Heart right ventricle (tissue), 16 donors: ENCODE results near the gene PDLIM1. TPM values are rescaled to one million over a fixed set of nuclear protein-coding genes. Genes with fewer than 3 reads are reported as not detected.

ENCODE experiments used
- ATAC-seq, 8 donors: fragments of 200-7000 bp; cut with Tn5 transposase; one replicate each; pipeline ENCODE4 v1.9.1; 2020; ENCODE audit warnings: mild to moderate bottlenecking in 8 of 8, moderate library complexity in 8 of 8, moderate number of reproducible peaks in 1 of 8
- DNase-seq, 2 donors: peaks; one replicate each; pipeline ENCODE4 v3.0.0-alpha.2; 2020
- H3K27ac ChIP-seq, 10 donors: fragments of 200-600 bp; sonication (generic) in 2 of 10; one replicate each; pipeline versions ENCODE4 v1.5.0 to v1.8.0; 2020 to 2022; ENCODE audit warnings: mild to moderate bottlenecking in 3 of 10
- H3K27me3 ChIP-seq, 7 donors: fragments of 200-600 bp; one replicate each; pipeline ENCODE4 v1.8.0; 2021 to 2022; ENCODE audit warnings: mild to moderate bottlenecking in 2 of 7
- H3K36me3 ChIP-seq, 9 donors: fragments of 200-600 bp; sonication (generic) in 1 of 9; one replicate each; pipeline versions ENCODE4 v1.5.0 to v1.8.0; 2020 to 2022; ENCODE audit warnings: mild to moderate bottlenecking in 2 of 9
- H3K4me1 ChIP-seq, 9 donors: fragments of 200-600 bp; sonication (generic) in 1 of 9; one replicate each; pipeline versions ENCODE4 v1.5.0 to v1.8.0; 2020 to 2022; ENCODE audit warnings: mild to moderate bottlenecking in 4 of 9
- H3K4me3 ChIP-seq, 10 donors: fragments of 200-600 bp; sonication (generic) in 2 of 10; one replicate each; pipeline versions ENCODE4 v1.5.0 to v1.8.0; 2020 to 2022; ENCODE audit warnings: mild to moderate bottlenecking in 7 of 10, moderate library complexity in 2 of 10
- H3K9me3 ChIP-seq, 11 donors: fragments of 200-600 bp in 10 of 11; sonication (generic) in 2 of 11; one replicate each; pipeline versions ENCODE4 v1.5.0 to v1.8.0; 2013 to 2022; ENCODE audit warnings: mild to moderate bottlenecking in 2 of 11, control low read depth in 1 of 11, moderate library complexity in 1 of 11
- CTCF ChIP-seq, 9 donors: fragments of 200-600 bp; sonication (generic) in 2 of 9; IDR thresholded peaks; one replicate each; pipeline versions ENCODE4 v1.5.0 to v1.8.0; 2021 to 2022; ENCODE audit warnings: antibody characterized with exemption in 9 of 9, mild to moderate bottlenecking in 5 of 9, moderate library complexity in 1 of 9
- WGBS, 2 donors: extraction: QIAGEN DNeasy Blood & Tissue Kit; methylation state at CpG; one replicate each; pipeline ENCODE4 v1.1.7; 2013; ENCODE audit warnings: inconsistent platforms in 1 of 2; 5-methylcytosine and 5-hydroxymethylcytosine counted together
- intact Hi-C, 10 donors: fragments of 100-400 bp; cut with DNase I; formaldehyde crosslinking; loops; one replicate each; pipeline versions ENCODE4 v1.11.1 to v1.14.2; 2022
- polyA plus RNA-seq, 2 donors: library from polyadenylated mRNA; stranded (reverse); fragments of 200-250 nt; gene quantifications; one replicate each; pipeline ENCODE4 v1.2.3, GENCODE V29; 2013
- total RNA-seq, 10 donors: library from RNA; stranded (reverse); fragmentation: NEBNext Ultra II Directional in 3 of 10; extraction: Animal tissue kit (Norgen Biotek cat#: 25700) in 3 of 10; gene quantifications; one replicate each; pipeline versions ENCODE4 v1.2.1 to v1.2.4, GENCODE V29; 2021 to 2023
- donor health status: Arrhythmogenic right ventricular cardiomyopathy.
- donor health status: ischemic (EF 13 %, LVEDD 7.1; RV severe dilation, severe dysfunction).
- donor health status: healthy with polysubstance abuse.
- donor health status: DM: no; HTN: yes; CAD: no.
- donor health status: DM: no; HTN: no; CAD: no.
- donor health status: ischemic (EF 25% LVEDD 6.9; RV normal size, moderate dysfunction).
- donor health status: ischemic (EF 25% LVEDD 5.7; RV mildly dilated, moderate dysfunction).
- donor health status: healthy.
- donor health status: DM: yes; HTN: yes; CAD: no.
- donor health status: Ischemic cardiomyopathy.
- donor health status: ischemic (EF 35%, LVEDD 5.7; RV mildly dilated, moderate dysfunction).
- donor health status: nonischemic (EF 11% LVEDD 7.7; RV severe dilation, severe dysfunction).
- donor health status: DM: yes; HTN: yes; CAD: no.
- donor health status: PGD.
- donor health status: ischemic (EF 29% LVEDD 5.4; RV normal size, mild dysfunction).
- donor health status: nonischemic (EF 23%, LVEDD 6.1; RV moderate dilation, normal function).

Gene PDLIM1
- total and polyA plus RNA-seq, 12 donors, result 152 to 467 (median 322) TPM

- no peak for ATAC-seq
- no peak for TF ChIP-seq CTCF (IDR thresholded peaks at IDR 0.05)
- Histone ChIP-seq H3K36me3 (no peaks in the 10 kb centered on the region), H3K27ac (no peak overlapping the region), H3K27me3 (no peaks in the 10 kb centered on the region), H3K9me3 (peaks cover 0 to 7% (median 0%) of the 10 kb centered on the region in 11 donors), H3K4me3 (no peak overlapping the region), H3K4me1 (peaks cover 0 to 3% (median 0%) of the 10 kb centered on the region in 9 donors)
- 86% methylated on average over 3 of the region's 3 CpGs for WGBS, 2 donors
- intact Hi-C loops, result loop anchor here in 1 of 10 donors (5.0 to 10.0 kb wide), 2 partner anchors 400 to 1292 kb away; no protein-coding TSS in a partner anchor
- no peak for DNase-seq
These were observed 76.0 kb downstream of the PDLIM1 start for GRCh38 chr10:95214793-95215192.

- no peak for TF ChIP-seq CTCF (IDR thresholded peaks at IDR 0.05)
- Histone ChIP-seq H3K27me3 (no peaks in the 10 kb centered on the region), H3K9me3 (peaks cover 0 to 6% (median 0%) of the 10 kb centered on the region in 11 donors), H3K4me3 (no peak overlapping the region), H3K36me3 (no peaks in the 10 kb centered on the region), H3K4me1 (peaks cover 0 to 3% (median 0%) of the 10 kb centered on the region in 9 donors), H3K27ac (no peak overlapping the region)
- intact Hi-C loops, result loop anchor here in 1 of 10 donors (5.0 to 10.0 kb wide), 2 partner anchors 400 to 1292 kb away; no protein-coding TSS in a partner anchor
- DNase-seq (no peak), ATAC-seq (no peak)
- 83% methylated on average over 2 of the region's 2 CpGs for WGBS, 2 donors
These were observed 76.4 kb downstream of the PDLIM1 start for GRCh38 chr10:95214369-95214768.

GRCh38 chr10:95211606-95212279 is 79.1 kb downstream of the PDLIM1 start:
- WGBS, 2 donors, result 80 to 86% methylated on average over 3 of the region's 3 CpGs
- no peak overlapping the region for H3K4me3 ChIP-seq
- DNase-seq, result no peak
- intact Hi-C loops, result loop anchor here in 1 of 10 donors (5.0 to 10.0 kb wide), 2 partner anchors 403 to 1289 kb away; no protein-coding TSS in a partner anchor
- H3K36me3 ChIP-seq, result no peaks in the 10 kb centered on the region
- H3K27me3 ChIP-seq, result no peaks in the 10 kb centered on the region
- no peak overlapping the region for H3K27ac ChIP-seq
- peaks cover 0 to 4% (median 0%) of the 10 kb centered on the region in 11 donors for H3K9me3 ChIP-seq
- no peak for TF ChIP-seq CTCF (IDR thresholded peaks at IDR 0.05)
- ATAC-seq, result no peak
- H3K4me1 ChIP-seq, result no peaks in the 10 kb centered on the region

- TF ChIP-seq CTCF (IDR thresholded peaks at IDR 0.05), result no peak
- intact Hi-C loops, result loop anchor here in 1 of 10 donors (5.0 to 10.0 kb wide), 2 partner anchors 405 to 1287 kb away; no protein-coding TSS in a partner anchor
- WGBS, 2 donors, result 92 to 95% methylated on average over 6 of the region's 6 CpGs
These were observed 81.2 kb downstream of the PDLIM1 start for GRCh38 chr10:95209509-95210127.

More at GRCh38 chr10:95209509-95210127, 81.2 kb downstream of the PDLIM1 start:
- H3K9me3 ChIP-seq, result peaks cover 0 to 6% (median 0%) of the 10 kb centered on the region in 11 donors
- no peak for ATAC-seq
- H3K27ac ChIP-seq, result no peak overlapping the region
- DNase-seq, result no peak
- no peaks in the 10 kb centered on the region for H3K36me3 ChIP-seq
- H3K4me3 ChIP-seq, result no peak overlapping the region
- H3K4me1 ChIP-seq, result no peaks in the 10 kb centered on the region
- H3K27me3 ChIP-seq, result no peaks in the 10 kb centered on the region
